DND-41 (cell line): Measurements from ENCODE around the gene MAP3K5.

Source experiments
- ATAC-seq: fragments of 200-7000 bp; cut with Tn5 transposase; 3 replicates; pipeline ENCODE4 v1.9.1; 2021; ENCODE audit warnings: low read depth; ENCODE audit not compliant: insufficient read depth
- DNase-seq: peaks from one replicate; pipeline ENCODE4 v3.0.0-alpha.2; 2020
- H2AFZ ChIP-seq: 2 replicates; pipeline ENCODE4 v1.6.0; 2012; ENCODE audit warnings: low read depth, low read length
- H3K27ac ChIP-seq: 2 replicates; pipeline ENCODE4 v1.5.1; 2012; ENCODE audit warnings: low read length, inconsistent platforms
- H3K27me3 ChIP-seq: fragments of 200-600 bp; sonication (generic); 2 replicates; pipeline ENCODE4 v1.6.0; 2012; ENCODE audit warnings: low read length, mild to moderate bottlenecking, inconsistent platforms; ENCODE audit not compliant: insufficient read depth, poor library complexity
- H3K36me3 ChIP-seq: 2 replicates; pipeline ENCODE4 v1.5.1; 2012; ENCODE audit warnings: low read length, inconsistent platforms; ENCODE audit not compliant: insufficient read depth
- H3K4me1 ChIP-seq: 2 replicates; pipeline ENCODE4 v1.5.1; 2012; ENCODE audit warnings: mild to moderate bottlenecking, low read length; ENCODE audit not compliant: insufficient read depth
- H3K4me2 ChIP-seq: 2 replicates; pipeline ENCODE4 v1.6.0; 2012; ENCODE audit warnings: mild to moderate bottlenecking, moderate library complexity, low read length, inconsistent platforms; ENCODE audit not compliant: insufficient read depth
- H3K4me3 ChIP-seq, 2 experiments: fragments of 200-600 bp in 1 of 2; shearing (Covaris generic) in 1 of 2; 2 replicates each; pipeline ENCODE4 v1.5.1; 2012 to 2016; ENCODE audit warnings: inconsistent platforms in 2 of 2, low read length in 2 of 2, mild to moderate bottlenecking in 2 of 2, low read depth in 1 of 2, moderate library complexity in 1 of 2
- H3K79me2 ChIP-seq: 2 replicates; pipeline ENCODE4 v1.6.0; 2012; ENCODE audit warnings: low read length, inconsistent platforms; ENCODE audit not compliant: insufficient read depth
- H3K9ac ChIP-seq: 2 replicates; pipeline ENCODE4 v1.6.0; 2012; ENCODE audit warnings: low read depth, mild to moderate bottlenecking, inconsistent platforms, low read length, moderate library complexity
- H3K9me3 ChIP-seq: 2 replicates; pipeline ENCODE4 v1.5.1; 2012; ENCODE audit warnings: low read length, moderate library complexity, mild to moderate bottlenecking, inconsistent platforms; ENCODE audit not compliant: insufficient read depth, severe bottlenecking
- H4K20me1 ChIP-seq: 2 replicates; pipeline ENCODE4 v1.6.0; 2012; ENCODE audit warnings: low read length; ENCODE audit not compliant: insufficient read depth
- CTCF ChIP-seq: IDR thresholded peaks from 2 replicates; pipeline ENCODE4 v1.5.1; 2012; ENCODE audit warnings: borderline replicate concordance, low read length, moderate library complexity, mild to moderate bottlenecking; ENCODE audit not compliant: poor library complexity, severe bottlenecking; ENCODE audit errors: extremely low read depth
- EZH2 ChIP-seq: IDR thresholded peaks from 3 replicates; pipeline ENCODE4 v1.6.1; 2012; ENCODE audit warnings: borderline replicate concordance, low read depth, mild to moderate bottlenecking, moderate library complexity, low read length, inconsistent platforms; ENCODE audit not compliant: severe bottlenecking

The MAP3K5 gene

GRCh38 chr6:136754820-136755219 lies 37.5 kb downstream of the MAP3K5 start:
- TF ChIP-seq EZH2, result no peak
- no peak for TF ChIP-seq CTCF
- Histone ChIP-seq H3K79me2 (no peaks in the 10 kb centered on the region), H3K4me2 (no peak overlapping the region), H3K4me1 (no peaks in the 10 kb centered on the region), H3K9ac (no peak overlapping the region), H3K9me3 (no peaks in the 10 kb centered on the region), H3K27me3 (no peaks in the 10 kb centered on the region), H3K4me3 (no peak overlapping the region), H3K27ac (no peak overlapping the region), H2AFZ (no peak overlapping the region), H3K36me3 (no peaks in the 10 kb centered on the region), H4K20me1 (no peaks in the 10 kb centered on the region)
- DNase-seq, result no peak
- no peak for ATAC-seq

- H2AFZ ChIP-seq, result no peak overlapping the region
- H3K4me3 ChIP-seq, result no peak overlapping the region
- no peaks in the 10 kb centered on the region for H3K27me3 ChIP-seq
- no peaks in the 10 kb centered on the region for H4K20me1 ChIP-seq
- H3K9me3 ChIP-seq, result no peaks in the 10 kb centered on the region
- DNase-seq, result no peak
- no peak overlapping the region for H3K9ac ChIP-seq
- no peak for TF ChIP-seq CTCF
- no peak for TF ChIP-seq EZH2
- no peaks in the 10 kb centered on the region for H3K79me2 ChIP-seq
- H3K4me2 ChIP-seq, result no peak overlapping the region
- H3K36me3 ChIP-seq, result no peaks in the 10 kb centered on the region
- no peak overlapping the region for H3K27ac ChIP-seq
- H3K4me1 ChIP-seq, result no peaks in the 10 kb centered on the region
- no peak; the same call in 2 of the 3 replicates for ATAC-seq
Observed at GRCh38 chr6:136753624-136754023, 38.7 kb downstream of the MAP3K5 start.

GRCh38 chr6:136752554-136752953 lies 39.7 kb downstream of the MAP3K5 start:
- no peak for TF ChIP-seq EZH2
- no peak for TF ChIP-seq CTCF
- H3K4me2 ChIP-seq, result no peak overlapping the region

GRCh38 chr6:136751991-136752390 lies 40.3 kb downstream of the MAP3K5 start:
- Histone ChIP-seq H3K36me3 (no peaks in the 10 kb centered on the region), H3K4me2 (no peak overlapping the region), H3K27me3 (no peaks in the 10 kb centered on the region), H3K4me1 (no peaks in the 10 kb centered on the region), H3K79me2 (no peaks in the 10 kb centered on the region), H3K9me3 (no peaks in the 10 kb centered on the region), H3K4me3 (no peak overlapping the region), H4K20me1 (no peaks in the 10 kb centered on the region), H2AFZ (no peak overlapping the region), H3K9ac (no peak overlapping the region), H3K27ac (no peak overlapping the region)
- ATAC-seq (no peak), DNase-seq (no peak)
- TF ChIP-seq EZH2 (no peak), CTCF (no peak)

More at GRCh38 chr6:136752554-136752953, 39.7 kb downstream of the MAP3K5 start:
- Histone ChIP-seq H2AFZ (no peak overlapping the region), H3K4me1 (no peaks in the 10 kb centered on the region), H3K79me2 (no peaks in the 10 kb centered on the region), H3K9me3 (no peaks in the 10 kb centered on the region), H4K20me1 (no peaks in the 10 kb centered on the region), H3K4me3 (no peak overlapping the region), H3K9ac (no peak overlapping the region), H3K27ac (no peak overlapping the region), H3K36me3 (no peaks in the 10 kb centered on the region), H3K27me3 (no peaks in the 10 kb centered on the region)
- no peak for DNase-seq
- no peak for ATAC-seq
